GM12873 (cell line): ENCODE results near the gene KCNJ10.

Source experiments
- CTCF ChIP-seq: IDR thresholded peaks from 2 replicates; pipeline ENCODE4 v1.5.1; 2012; ENCODE audit warnings: low read depth, mild to moderate bottlenecking, moderate library complexity, low read length, control low read depth; ENCODE audit not compliant: insufficient read depth; ENCODE audit errors: missing control alignments

The KCNJ10 gene

GRCh38 chr1:160024195-160024905 is 45.6 kb downstream of the KCNJ10 start:
- TF ChIP-seq CTCF: no peak

GRCh38 chr1:160022330-160023310 is 47.3 kb downstream of the KCNJ10 start:
- TF ChIP-seq CTCF: no peak

GRCh38 chr1:160021376-160022074 is 48.4 kb downstream of the KCNJ10 start:
- TF ChIP-seq CTCF: no peak

- no peak for TF ChIP-seq CTCF
These were observed 49.8 kb downstream of the KCNJ10 start for GRCh38 chr1:160020196-160020595.

- TF ChIP-seq CTCF: no peak
These were observed 51.1 kb downstream of the KCNJ10 start for GRCh38 chr1:160018900-160019299.

GRCh38 chr1:160018347-160018746 is 51.6 kb downstream of the KCNJ10 start:
- no peak for TF ChIP-seq CTCF

GRCh38 chr1:160017592-160017991 is 52.4 kb downstream of the KCNJ10 start:
- TF ChIP-seq CTCF: no peak
